ENCODE results near the gene RYR1. TPM values are rescaled to one million over a fixed set of nuclear protein-coding genes. Genes with fewer than 3 reads are reported as not detected.

Gene RYR1
- total and polyA plus RNA-seq, 2 donors from 2014 or later, result 0.69 to 2.8 TPM

DNA sequence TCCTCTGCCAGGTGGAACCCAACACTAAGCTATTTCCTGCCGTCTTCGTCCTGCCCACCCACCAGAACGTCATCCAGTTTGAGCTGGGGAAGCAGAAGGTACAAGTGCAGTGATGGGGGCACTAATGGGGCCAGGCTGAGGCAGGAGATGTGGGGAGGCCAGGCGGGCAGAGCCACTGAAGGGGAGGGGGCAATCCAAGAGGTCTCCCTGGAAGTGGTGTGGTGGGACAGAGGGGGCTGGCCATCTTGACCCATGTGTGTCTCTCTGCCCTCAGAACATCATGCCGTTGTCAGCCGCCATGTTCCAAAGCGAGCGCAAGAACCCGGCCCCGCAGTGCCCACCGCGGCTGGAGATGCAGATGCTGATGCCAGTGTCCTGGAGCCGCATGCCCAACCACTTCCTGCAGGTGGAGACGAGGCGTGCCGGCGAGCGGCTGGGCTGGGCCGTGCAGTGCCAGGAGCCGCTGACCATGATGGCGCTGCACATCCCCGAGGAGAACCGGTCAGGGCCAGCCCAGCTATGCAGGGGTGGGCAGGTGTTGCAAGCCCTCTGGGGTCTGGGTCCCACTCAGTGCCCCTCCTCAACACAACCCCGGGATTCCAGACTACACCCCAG is 49.6 kb downstream of the RYR1 start:
- TF ChIP-seq, protein P1, sequence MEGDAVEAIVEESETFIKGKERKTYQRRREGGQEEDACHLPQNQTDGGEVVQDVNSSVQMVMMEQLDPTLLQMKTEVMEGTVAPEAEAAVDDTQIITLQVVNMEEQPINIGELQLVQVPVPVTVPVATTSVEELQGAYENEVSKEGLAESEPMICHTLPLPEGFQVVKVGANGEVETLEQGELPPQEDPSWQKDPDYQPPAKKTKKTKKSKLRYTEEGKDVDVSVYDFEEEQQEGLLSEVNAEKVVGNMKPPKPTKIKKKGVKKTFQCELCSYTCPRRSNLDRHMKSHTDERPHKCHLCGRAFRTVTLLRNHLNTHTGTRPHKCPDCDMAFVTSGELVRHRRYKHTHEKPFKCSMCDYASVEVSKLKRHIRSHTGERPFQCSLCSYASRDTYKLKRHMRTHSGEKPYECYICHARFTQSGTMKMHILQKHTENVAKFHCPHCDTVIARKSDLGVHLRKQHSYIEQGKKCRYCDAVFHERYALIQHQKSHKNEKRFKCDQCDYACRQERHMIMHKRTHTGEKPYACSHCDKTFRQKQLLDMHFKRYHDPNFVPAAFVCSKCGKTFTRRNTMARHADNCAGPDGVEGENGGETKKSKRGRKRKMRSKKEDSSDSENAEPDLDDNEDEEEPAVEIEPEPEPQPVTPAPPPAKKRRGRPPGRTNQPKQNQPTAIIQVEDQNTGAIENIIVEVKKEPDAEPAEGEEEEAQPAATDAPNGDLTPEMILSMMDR (IDR thresholded peaks at IDR 0.05; ENCODE audit: borderline replicate concordance, extremely low read depth, insufficient read depth), result no peak
- H3K4me3 ChIP-seq (ENCODE audit: low read length in 3 of 3), result no peak overlapping the region
- no peak for FAIRE-seq
- no peaks in the 10 kb centered on the region for H3K9me3 ChIP-seq (ENCODE audit: control insufficient read depth in 2 of 3, insufficient read depth in 1 of 3, low read length in 3 of 3)
- no peaks in the 10 kb centered on the region for H3K36me3 ChIP-seq (ENCODE audit: control insufficient read depth in 2 of 3, insufficient read depth in 3 of 3, low read length in 3 of 3)
- no peaks in the 10 kb centered on the region for H3K27me3 ChIP-seq (ENCODE audit: control insufficient read depth, insufficient read depth, low read length)
- no peak overlapping the region for H3K27ac ChIP-seq (ENCODE audit: low read depth in 2 of 2, low read length in 2 of 2)
- DNase-seq, result no peak
- no peaks in the 10 kb centered on the region for H3K4me1 ChIP-seq (ENCODE audit: control insufficient read depth in 2 of 3, insufficient read depth in 2 of 3, low read depth in 1 of 3, low read length in 3 of 3)
- intact Hi-C loops (cut with DNase I), result no loop called here
- no peak overlapping the region for H3K9ac ChIP-seq (ENCODE audit: low read length in 3 of 3)

DNA sequence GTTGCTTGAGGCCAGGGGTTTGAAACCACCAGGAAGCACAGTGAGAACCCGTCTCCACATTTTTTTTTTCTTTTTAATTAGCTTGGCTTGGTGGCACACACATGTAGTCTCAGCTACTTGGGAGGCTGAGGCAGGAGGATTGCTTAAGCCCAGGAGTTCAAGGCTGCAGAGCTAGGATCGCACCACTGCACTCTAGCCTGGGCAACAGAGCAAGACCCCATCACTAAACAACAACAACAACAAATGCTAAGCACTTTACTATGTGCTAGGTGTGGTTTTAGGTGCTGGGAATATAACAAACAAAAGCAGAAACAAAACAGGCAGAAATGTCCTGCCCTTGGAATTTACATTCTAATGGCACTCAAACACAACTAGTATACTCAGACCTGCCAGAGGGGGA is 51.3 kb downstream of the RYR1 start:
- Histone ChIP-seq H3K27ac (ENCODE audit: low read depth in 2 of 2, low read length in 2 of 2) (no peak overlapping the region), H3K9ac (ENCODE audit: low read length in 3 of 3) (no peak overlapping the region), H3K4me3 (ENCODE audit: low read length in 3 of 3) (no peak overlapping the region), H3K36me3 (ENCODE audit: control insufficient read depth in 2 of 3, insufficient read depth in 3 of 3, low read length in 3 of 3) (no peaks in the 10 kb centered on the region), H3K27me3 (ENCODE audit: control insufficient read depth, insufficient read depth, low read length) (no peaks in the 10 kb centered on the region), H3K9me3 (ENCODE audit: control insufficient read depth in 2 of 3, insufficient read depth in 1 of 3, low read length in 3 of 3) (no peaks in the 10 kb centered on the region), H3K4me1 (ENCODE audit: control insufficient read depth in 2 of 3, insufficient read depth in 2 of 3, low read depth in 1 of 3, low read length in 3 of 3) (no peaks in the 10 kb centered on the region)
- intact Hi-C loops (cut with DNase I), result no loop called here
- FAIRE-seq, result no peak
- no peak for DNase-seq
- TF ChIP-seq, protein P1 (IDR thresholded peaks at IDR 0.05; ENCODE audit: borderline replicate concordance, extremely low read depth, insufficient read depth), result no peak

DNA sequence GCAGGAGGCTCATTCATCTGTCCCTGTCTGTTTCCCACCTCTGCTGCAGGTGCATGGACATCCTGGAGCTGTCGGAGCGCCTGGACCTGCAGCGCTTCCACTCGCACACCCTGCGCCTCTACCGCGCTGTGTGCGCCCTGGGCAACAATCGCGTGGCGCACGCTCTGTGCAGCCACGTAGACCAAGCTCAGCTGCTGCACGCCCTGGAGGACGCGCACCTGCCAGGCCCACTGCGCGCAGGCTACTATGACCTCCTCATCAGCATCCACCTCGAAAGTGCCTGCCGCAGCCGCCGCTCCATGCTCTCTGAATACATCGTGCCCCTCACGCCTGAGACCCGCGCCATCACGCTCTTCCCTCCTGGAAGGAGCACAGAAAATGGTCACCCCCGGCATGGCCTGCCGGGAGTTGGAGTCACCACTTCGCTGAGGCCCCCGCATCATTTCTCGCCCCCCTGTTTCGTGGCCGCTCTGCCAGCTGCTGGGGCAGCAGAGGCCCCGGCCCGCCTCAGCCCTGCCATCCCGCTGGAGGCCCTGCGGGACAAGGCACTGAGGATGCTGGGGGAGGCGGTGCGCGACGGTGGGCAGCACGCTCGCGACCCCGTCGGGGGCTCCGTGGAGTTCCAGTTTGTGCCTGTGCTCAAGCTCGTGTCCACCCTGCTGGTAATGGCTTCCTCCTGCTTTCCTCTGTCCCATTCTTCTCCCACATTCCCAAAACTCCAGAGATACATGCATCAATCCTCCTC is 52.2 kb downstream of the RYR1 start:
- FAIRE-seq (no peak), DNase-seq (no peak)
- H3K36me3 ChIP-seq (ENCODE audit: control insufficient read depth in 2 of 3, insufficient read depth in 3 of 3, low read length in 3 of 3), result no peaks in the 10 kb centered on the region
- no peak overlapping the region for H3K4me3 ChIP-seq (ENCODE audit: low read length in 3 of 3)
- H3K4me1 ChIP-seq (ENCODE audit: control insufficient read depth in 2 of 3, insufficient read depth in 2 of 3, low read depth in 1 of 3, low read length in 3 of 3), result no peaks in the 10 kb centered on the region
- no peaks in the 10 kb centered on the region for H3K27me3 ChIP-seq (ENCODE audit: control insufficient read depth, insufficient read depth, low read length)
- TF ChIP-seq, protein P1 (IDR thresholded peaks at IDR 0.05; ENCODE audit: borderline replicate concordance, extremely low read depth, insufficient read depth), result no peak
- H3K9me3 ChIP-seq (ENCODE audit: control insufficient read depth in 2 of 3, insufficient read depth in 1 of 3, low read length in 3 of 3), result peaks cover 0 to 3% (median 0%) of the 10 kb centered on the region in 3 donors
- intact Hi-C loops (cut with DNase I), result no loop called here
- H3K9ac ChIP-seq (ENCODE audit: low read length in 3 of 3), result no peak overlapping the region
- H3K27ac ChIP-seq (ENCODE audit: low read depth in 2 of 2, low read length in 2 of 2), result no peak overlapping the region
